Lower leg skin (tissue), 4 donors: Measurements from ENCODE around the gene EVPL. TPM values are rescaled to one million over a fixed set of nuclear protein-coding genes. Genes with fewer than 3 reads are reported as not detected.

Source experiments
- DNase-seq, 2 donors: peaks; one replicate each; pipeline ENCODE4 v3.0.0-alpha.2; 2019; ENCODE audit warnings: low spot score in 2 of 2
- H3K4me3 ChIP-seq: fragments of 200-600 bp; sonication (generic); 2 replicates; pipeline ENCODE4 v1.5.1; 2017; ENCODE audit warnings: mild to moderate bottlenecking, low read depth; ENCODE audit not compliant: poor library complexity, severe bottlenecking
- CTCF ChIP-seq, 3 donors: fragments of 450-650 bp; IDR thresholded peaks; one replicate each; pipeline ENCODE4 v1.5.1; 2016; ENCODE audit warnings: antibody characterized with exemption in 3 of 3, mild to moderate bottlenecking in 3 of 3, moderate library complexity in 2 of 3
- POLR2A ChIP-seq, 2 donors: fragments of 450-650 bp; IDR thresholded peaks; one replicate each; pipeline ENCODE4 v1.6.1; 2016 to 2017; ENCODE audit warnings: antibody characterized with exemption in 2 of 2, mild to moderate bottlenecking in 1 of 2, moderate library complexity in 1 of 2
- WGBS, 2 donors: methylation state at CpG; one replicate each; pipeline ENCODE4 v1.1.5; 2018; 5-methylcytosine and 5-hydroxymethylcytosine counted together
- intact Hi-C: fragments of 100-400 bp; cut with DNase I; formaldehyde crosslinking; loops from one replicate; pipeline ENCODE4 v1.15.0; 2023; ENCODE audit warnings: low total_unique reads
- total RNA-seq, 4 donors: library from RNA; depleted of rRNA; stranded (reverse); fragments of >200 nt; gene quantifications; one replicate each; pipeline ENCODE4 v1.1.0, GENCODE V29; 2016

The EVPL gene
- total RNA-seq, 4 donors from 2014 or later = 285 to 514 (median 315) TPM

- no peak for TF ChIP-seq POLR2A (IDR thresholded peaks at IDR 0.05)
- no peak for TF ChIP-seq CTCF (IDR thresholded peaks at IDR 0.05)
- intact Hi-C loops = loop anchor here (5.0 kb wide), 1 partner anchor 47 kb away; no protein-coding TSS in a partner anchor
- 47% methylated on average over 3 of the region's 26 CpGs; no CpG with 5 or more reads in 1 of the 2 donors for WGBS, 2 donors
- DNase-seq = no peak
- no peak overlapping the region for H3K4me3 ChIP-seq
Observed at GRCh38 chr17:76014925-76015261, 12.2 kb downstream of the EVPL start.

- intact Hi-C loops = loop anchor here (5.0 kb wide), 1 partner anchor 48 kb away; no protein-coding TSS in a partner anchor
- 29 to 48% methylated on average over 9 to 10 of the region's 19 CpGs for WGBS, 2 donors
- TF ChIP-seq CTCF (IDR thresholded peaks at IDR 0.05) (peak in 2 of 3 donors; percentile 84 to 86), POLR2A (IDR thresholded peaks at IDR 0.05) (no peak)
- DNase-seq = peak in 1 of 2 donors; percentile 33
- no peak overlapping the region for H3K4me3 ChIP-seq
Observed at GRCh38 chr17:76014100-76014924, 12.8 kb downstream of the EVPL start.

- TF ChIP-seq CTCF (IDR thresholded peaks at IDR 0.05) (no peak), POLR2A (IDR thresholded peaks at IDR 0.05) (no peak)
- no peak for DNase-seq
- intact Hi-C loops = loop anchor here (5.0 kb wide), 1 partner anchor 49 kb away; no protein-coding TSS in a partner anchor
- 83 to 85% methylated on average over 15 of the region's 15 CpGs for WGBS, 2 donors
- H3K4me3 ChIP-seq = no peak overlapping the region
Observed at GRCh38 chr17:76013377-76013932, 13.7 kb downstream of the EVPL start.

- TF ChIP-seq POLR2A (IDR thresholded peaks at IDR 0.05) = no peak
- TF ChIP-seq CTCF (IDR thresholded peaks at IDR 0.05) = no peak
- intact Hi-C loops = loop anchor here (5.0 kb wide), 1 partner anchor 50 kb away; no protein-coding TSS in a partner anchor
- no peak overlapping the region for H3K4me3 ChIP-seq
- 76 to 80% methylated on average over 5 of the region's 5 CpGs for WGBS, 2 donors
- DNase-seq = no peak
Observed at GRCh38 chr17:76011951-76012350, 15.2 kb downstream of the EVPL start.

GRCh38 chr17:76009969-76010661 is 17.0 kb downstream of the EVPL start:
- no peak for TF ChIP-seq POLR2A (IDR thresholded peaks at IDR 0.05)
- no peak for TF ChIP-seq CTCF (IDR thresholded peaks at IDR 0.05)
- DNase-seq = no peak
- 89 to 91% methylated on average over 21 of the region's 21 CpGs for WGBS, 2 donors
- H3K4me3 ChIP-seq = no peak overlapping the region
- intact Hi-C loops = loop anchor here (5.0 kb wide), 2 partner anchors 52 to 103 kb away; no protein-coding TSS in a partner anchor
